ENCODE measurements around the gene MAGEF1.
A peak's percentile ranks its signal among the peaks of the same experiment; 100 is the strongest.

MAGEF1 gene

DNA sequence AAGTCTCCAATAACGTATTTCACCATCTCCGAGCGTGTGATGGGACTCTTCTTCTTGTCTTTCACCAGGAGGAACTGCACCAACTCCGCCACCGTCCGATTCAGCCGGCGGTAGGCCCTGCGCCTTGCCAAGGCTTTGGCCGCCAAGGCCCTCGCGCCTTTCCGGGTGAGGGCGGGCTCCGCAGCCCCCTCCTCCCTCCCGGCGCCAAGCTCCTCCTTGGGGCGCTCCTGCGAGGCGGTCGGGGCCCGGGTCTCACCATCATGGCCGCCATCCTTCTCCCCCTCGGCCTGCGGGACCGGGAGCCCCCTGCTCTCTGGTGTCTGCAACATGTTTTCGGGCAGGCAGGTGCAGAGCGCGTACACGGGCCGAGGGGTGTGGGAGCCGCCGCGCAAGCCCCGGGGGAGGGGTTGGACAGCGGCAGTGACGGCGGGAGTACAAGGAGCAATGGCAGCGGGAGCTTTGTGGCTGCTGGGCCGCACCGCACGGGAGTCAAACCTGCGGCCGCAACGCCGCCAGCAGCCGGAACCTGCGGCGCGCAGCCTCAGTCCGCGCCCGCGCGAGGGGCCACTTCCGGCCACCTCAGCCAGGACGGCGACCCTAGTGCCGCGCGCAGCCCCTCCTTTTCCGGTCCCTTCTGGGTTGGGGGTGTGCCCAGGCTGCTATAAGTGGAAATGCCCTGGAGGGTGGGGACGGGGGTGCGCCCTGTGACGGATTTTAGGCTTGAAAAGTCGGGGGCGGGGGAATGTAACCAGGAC is at the start of gene MAGEF1:
Gene MAGEF1, minus strand, starts transcription at position 572 of the 755 bp plus-strand sequence. Its CDS starts 243 bp downstream, at position 329.
- peak; percentile 25 to 27 for DNase-seq (ENCODE audit: low read depth in 2 of 2)

DNA sequence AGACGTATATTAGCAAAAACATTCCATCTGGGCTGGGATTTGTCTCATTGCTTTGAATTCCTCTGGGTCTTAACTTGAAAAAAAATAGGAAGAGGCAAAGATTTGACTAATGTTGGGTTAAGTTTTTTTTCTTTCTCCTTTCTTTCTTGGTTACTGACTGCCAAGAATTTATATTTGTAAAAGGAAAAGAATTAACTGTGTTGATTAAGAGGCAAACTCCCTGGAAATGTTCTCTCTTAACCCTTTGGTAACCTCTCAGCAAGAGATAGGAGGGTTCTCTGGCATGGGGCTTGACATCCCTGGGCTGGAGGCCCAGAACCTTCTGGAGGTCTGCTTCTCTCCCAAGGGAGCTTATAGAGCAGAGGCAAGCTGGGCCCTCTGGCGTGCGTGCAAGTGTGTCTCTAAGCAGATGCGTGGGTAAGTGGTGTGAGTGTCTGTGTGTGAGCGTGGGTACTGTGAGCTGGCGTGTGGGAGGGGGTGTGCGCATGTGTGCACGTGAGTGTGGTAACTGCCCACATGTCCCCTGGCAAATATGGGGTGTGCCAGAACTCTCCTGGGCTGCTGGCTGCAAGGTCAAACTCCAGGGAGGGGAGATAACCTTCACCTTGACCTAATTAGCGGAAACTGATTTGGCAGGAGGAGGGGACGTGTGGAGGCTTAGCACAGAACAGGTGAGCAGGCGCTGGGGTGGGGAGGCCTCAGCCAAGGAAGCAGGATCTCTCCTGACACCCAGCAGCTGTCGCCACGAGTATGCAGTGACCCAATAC is 49.4 kb upstream of the MAGEF1 start:
- no peak for DNase-seq (ENCODE audit: low read depth in 2 of 2)

- no peak for DNase-seq (ENCODE audit: low read depth in 2 of 2)
Observed at GRCh38 chr3:184760337-184761074, 48.6 kb upstream of the MAGEF1 start.

GRCh38 chr3:184759666-184760200 is 47.9 kb upstream of the MAGEF1 start:
- no peak for DNase-seq (ENCODE audit: low read depth in 2 of 2)

DNA sequence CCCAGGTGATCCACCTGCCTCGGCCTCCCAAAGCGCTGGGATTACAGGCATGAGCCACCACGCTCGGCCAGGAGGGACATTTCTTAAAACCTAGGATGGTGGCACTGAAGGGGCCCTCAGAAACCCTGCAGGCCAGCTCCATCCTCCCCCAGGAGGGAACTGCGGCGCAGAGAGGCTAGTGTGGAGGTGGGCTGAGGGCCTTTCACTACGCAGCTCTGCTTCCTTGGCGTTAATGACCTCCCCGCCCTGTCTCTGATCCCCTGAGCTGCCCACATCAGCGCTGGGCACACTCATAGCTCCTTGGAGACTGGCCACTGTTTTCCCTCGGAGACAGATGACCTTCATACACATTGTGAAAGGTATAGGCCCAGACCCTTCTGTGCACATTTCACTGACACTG is 46.2 kb upstream of the MAGEF1 start:
- no peak for DNase-seq (ENCODE audit: low read depth in 2 of 2)

DNA sequence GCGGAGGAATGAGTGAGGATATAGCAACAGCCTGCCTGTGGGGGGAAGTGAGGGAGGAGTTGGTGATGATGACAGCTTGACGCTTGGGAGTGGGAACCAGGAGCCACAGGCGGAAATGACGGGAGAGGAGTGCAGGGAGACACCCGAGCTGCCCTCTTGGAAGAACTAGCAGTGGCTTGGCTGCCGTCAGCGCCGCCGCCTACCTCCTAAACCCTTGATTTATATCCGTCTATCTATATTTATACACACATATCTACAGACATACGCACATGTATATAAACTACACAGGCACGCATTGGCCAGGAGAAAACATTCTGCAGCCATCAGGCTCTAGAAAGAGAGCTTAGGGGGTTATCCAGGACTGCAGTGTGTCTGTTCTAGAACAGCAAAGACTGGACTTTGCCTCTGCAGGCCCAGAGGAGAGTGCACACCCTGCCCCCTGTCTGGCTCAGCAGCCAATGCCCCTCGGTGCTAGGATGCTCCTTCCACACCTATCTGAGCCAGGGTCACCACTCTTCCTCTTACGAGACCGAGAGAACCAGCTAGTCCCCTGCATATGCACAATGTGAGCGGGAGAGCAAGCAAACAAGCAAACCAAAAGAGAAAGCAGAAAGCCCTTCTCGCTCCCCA is 45.3 kb upstream of the MAGEF1 start:
- no peak for DNase-seq (ENCODE audit: low read depth in 2 of 2)

- no peak for DNase-seq (ENCODE audit: low read depth in 2 of 2)
Observed at GRCh38 chr3:184756151-184757021, 44.5 kb upstream of the MAGEF1 start.

GRCh38 chr3:184755315-184755731 is 43.5 kb upstream of the MAGEF1 start:
- DNase-seq (ENCODE audit: low read depth in 2 of 2): no peak

- DNase-seq (ENCODE audit: low read depth in 2 of 2): no peak
Observed at GRCh38 chr3:184752361-184752760, 40.5 kb upstream of the MAGEF1 start.

GRCh38 chr3:184751204-184752040 is 39.6 kb upstream of the MAGEF1 start:
- DNase-seq (ENCODE audit: low read depth in 2 of 2): no peak

GRCh38 chr3:184750349-184751083 is 38.7 kb upstream of the MAGEF1 start:
- no peak for DNase-seq (ENCODE audit: low read depth in 2 of 2)

- no peak for DNase-seq (ENCODE audit: low read depth in 2 of 2)
Observed at GRCh38 chr3:184749168-184749744, 37.4 kb upstream of the MAGEF1 start.

- DNase-seq (ENCODE audit: low read depth in 2 of 2): no peak
Observed at GRCh38 chr3:184748219-184749135, 36.6 kb upstream of the MAGEF1 start.

- no peak for DNase-seq (ENCODE audit: low read depth in 2 of 2)
Observed at GRCh38 chr3:184746131-184747120, 34.6 kb upstream of the MAGEF1 start.

DNA sequence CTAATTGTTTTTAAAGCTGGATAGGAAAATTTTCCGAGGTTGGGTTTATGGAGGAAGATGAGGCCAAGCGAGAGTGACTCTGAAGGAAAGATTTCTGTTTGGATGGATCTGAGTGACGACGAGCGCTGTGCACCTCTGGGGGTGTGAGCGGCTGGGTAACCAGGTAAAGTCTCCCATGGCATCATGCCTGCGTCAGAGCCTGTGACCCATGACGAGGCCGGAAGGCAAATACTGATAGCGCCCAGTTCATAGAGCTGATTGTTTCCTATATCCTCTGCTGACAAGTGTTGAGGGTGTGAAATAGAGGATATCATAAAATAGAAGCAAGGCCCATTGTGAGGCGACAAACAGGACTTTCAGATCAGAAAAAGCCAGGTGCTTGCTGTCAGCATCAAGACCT is 33.7 kb upstream of the MAGEF1 start:
- no peak for DNase-seq (ENCODE audit: low read depth in 2 of 2)

DNA sequence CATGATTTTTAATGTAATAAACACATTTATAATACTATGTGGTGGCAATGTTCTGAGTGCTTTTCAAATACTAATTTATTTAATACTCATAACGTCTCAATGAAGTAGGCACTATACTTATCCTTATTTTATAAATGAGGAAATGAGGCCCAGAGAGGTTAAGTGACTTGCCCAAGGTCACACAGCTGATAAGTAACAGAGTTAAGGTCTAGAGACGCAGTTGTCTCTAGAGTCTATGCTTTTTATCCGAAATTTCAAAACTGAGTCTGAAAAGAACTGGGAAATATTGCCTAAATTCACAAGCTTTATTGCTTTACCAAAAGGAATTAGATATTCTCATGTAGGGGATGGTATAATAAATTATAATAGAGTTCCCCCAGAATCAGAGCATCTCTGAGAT is 31.4 kb upstream of the MAGEF1 start:
- DNase-seq (ENCODE audit: low read depth in 2 of 2): no peak

Data from activated CD8-positive, alpha-beta memory T cell treated with anti-CD3 and anti-CD28 coated beads for 4 hours (primary cell).